ENCODE results near the gene IFIH1.

The IFIH1 gene

GRCh38 chr2:162308747-162309503 is 9.6 kb downstream of the IFIH1 start:
- no peak for DNase-seq

- no peak for DNase-seq
Observed at GRCh38 chr2:162305901-162306300, 12.6 kb downstream of the IFIH1 start.

- DNase-seq: no peak
Observed at GRCh38 chr2:162301877-162302276, 16.6 kb downstream of the IFIH1 start.

GRCh38 chr2:162301151-162301804 is 17.2 kb downstream of the IFIH1 start:
- DNase-seq: no peak

DNA sequence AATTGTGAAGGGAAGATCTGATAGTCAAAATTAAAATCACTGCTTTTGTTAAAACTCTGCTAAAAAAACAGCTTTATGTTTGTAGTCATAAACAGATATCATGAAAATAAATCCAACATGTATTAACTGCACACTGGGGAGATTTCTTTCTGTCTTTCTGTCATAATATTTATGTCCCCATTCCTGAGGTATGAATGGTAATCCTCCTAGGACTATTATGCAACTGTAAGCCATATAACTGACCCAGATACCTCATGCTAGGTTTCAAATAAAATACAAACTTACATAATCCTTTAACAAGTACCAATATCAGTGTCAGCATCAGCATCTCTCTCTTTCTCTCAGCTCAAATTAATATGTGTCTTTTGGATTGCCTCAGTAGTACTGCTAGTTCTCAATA is 18.2 kb downstream of the IFIH1 start:
- no peak for DNase-seq

- DNase-seq: no peak
Observed at GRCh38 chr2:162298669-162299335, 19.7 kb downstream of the IFIH1 start.

DNA sequence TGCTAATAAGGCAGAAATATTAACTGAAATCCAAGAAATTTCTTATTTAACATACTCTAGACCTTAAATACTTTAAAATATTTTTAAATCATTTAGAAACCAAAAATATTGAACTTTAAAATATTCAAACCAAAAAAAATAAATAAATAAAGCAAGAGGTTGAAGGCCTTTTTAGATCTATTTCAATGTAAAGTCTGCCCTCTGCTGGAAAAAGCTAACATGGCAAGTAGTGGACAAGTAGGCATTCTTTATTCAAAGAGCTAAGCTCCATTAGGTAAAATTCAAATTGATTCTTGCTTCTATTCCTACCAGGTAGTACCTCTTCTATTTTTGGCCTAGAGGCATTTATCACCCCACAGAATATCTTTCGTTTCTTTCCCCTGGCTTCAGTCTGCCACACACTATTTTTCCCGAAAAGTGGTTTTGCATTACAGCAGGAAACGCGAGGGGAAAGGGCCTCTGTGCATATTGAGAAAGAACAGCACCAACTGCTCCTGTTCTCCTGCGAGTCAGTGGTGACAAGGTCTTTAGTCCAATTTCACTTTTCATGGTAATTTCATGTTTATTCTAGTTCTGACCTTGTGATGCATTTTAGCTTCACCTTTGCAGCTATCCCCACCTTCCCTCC is 20.4 kb downstream of the IFIH1 start:
- DNase-seq: no peak

GRCh38 chr2:162295009-162295408 is 23.5 kb downstream of the IFIH1 start:
- no peak for DNase-seq

DNA sequence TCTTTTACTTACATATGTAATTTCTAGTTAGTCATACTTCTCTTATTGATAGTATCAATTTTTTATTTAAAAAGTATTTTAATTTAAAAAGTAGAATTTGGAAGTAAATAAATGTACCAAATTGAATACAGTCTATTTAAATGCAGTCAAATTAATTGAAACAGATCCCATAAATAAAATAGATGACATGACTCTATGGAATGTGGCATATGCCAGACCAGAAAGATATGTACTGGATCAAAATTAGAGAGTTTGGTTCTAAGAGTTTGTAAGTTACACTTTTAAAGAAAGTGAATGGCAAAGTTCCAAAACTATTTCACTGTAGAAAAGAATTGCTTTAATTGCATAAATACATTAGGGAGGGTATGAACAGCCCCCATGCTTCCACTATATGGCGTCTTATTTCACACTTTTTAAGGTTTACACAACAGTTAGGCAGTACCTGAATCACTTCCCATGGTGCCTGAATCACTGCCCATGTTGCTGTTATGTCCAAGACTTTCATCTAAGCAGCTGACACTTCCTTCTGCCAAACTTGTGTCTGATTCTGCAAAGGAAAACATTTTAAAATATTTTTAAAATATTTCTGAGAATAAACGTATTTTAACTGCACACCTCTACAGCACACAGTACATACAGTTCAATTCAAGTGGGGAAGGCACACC is 25.2 kb downstream of the IFIH1 start:
- DNase-seq: no peak

DNA sequence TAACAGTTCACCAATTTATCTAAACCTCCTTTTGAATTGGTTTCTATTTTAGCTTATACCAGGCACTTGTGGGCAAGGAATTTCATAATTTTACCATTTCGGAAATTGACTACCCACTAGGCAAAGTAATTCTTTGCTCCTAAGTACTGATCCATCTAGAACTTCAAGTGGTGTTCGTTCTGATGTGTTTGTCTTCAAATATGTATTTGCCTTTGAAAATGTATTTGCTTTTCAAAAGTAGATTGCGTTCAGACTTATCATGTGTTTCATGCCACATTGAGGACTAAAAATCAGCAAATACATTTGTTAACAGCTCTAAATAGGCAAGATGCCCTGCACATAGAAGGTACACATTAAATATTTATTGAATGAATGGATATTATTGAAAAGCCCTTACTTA is 26.7 kb downstream of the IFIH1 start:
- no peak for DNase-seq

DNA sequence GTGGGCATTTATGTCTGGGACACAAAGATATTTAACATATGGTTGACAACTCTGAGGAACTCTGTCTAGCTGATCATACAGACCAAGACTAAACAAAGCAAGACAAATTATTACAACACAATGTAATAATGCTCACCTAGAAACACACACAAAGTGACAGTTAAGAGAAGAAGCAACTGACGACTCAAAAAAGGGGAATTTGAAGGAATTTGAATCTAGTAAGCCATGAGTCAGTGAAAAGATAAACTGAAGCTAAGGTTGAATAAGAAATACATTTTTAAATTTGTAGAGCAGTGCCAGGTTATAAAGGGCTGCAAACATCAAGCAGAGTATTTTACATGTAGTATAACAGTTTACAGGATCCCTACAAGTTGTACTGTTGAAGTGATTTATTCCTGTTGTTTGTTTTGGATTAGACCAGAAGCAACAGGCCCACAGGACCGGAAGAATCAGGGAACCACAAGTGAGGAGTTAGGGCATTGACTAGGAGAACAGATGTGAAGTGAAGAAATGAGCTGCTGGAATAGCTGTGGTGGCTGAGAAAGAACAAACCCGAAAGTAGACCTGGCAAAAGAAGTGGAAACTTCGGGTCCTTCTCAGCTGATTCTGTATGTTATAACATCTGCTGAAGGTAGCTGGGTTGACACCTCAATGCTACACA is 35.6 kb downstream of the IFIH1 start:
- DNase-seq: no peak

DNA sequence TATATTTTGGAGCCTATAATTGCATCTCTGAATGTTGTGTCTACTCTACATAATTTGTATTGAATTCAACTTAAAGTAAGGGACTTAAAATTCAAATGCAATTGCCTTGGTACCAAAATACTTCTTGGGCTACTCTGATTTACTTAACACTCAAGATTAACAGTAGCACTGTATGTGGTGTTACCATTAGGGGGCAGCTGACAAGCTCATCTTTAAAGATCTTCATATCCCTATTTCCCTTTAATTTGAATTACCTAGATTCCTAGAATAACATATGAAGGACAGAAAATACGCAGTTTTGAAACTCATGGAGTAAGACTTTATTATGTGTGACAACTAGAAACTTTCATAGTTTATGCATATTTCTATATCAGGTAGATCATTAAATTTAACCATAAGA is 37.8 kb downstream of the IFIH1 start:
- DNase-seq: no peak

- no peak for DNase-seq
Observed at GRCh38 chr2:162277381-162277780, 41.1 kb downstream of the IFIH1 start.

DNA sequence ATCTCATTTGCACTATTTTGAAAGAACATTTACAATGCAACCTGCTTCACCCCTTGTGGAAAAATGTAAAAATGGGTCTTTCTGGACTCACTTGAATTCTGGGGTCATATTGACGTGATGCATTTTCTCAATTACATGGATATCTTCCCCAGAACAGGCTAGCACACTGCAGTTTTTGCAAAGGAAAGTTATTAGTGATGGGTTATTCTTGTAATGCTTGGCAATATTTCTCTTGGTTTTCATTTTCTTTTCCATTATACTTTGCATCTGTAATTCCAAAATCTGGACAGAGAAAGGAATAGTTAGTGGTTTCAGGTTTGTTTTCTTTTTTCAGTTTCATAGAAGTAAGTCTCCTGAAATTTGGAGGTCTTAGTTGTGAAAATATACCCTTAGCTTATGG is 50.5 kb downstream of the IFIH1 start:
- no peak for DNase-seq

- no peak for DNase-seq
Observed at GRCh38 chr2:162267496-162267895, 51.0 kb downstream of the IFIH1 start.

DNA sequence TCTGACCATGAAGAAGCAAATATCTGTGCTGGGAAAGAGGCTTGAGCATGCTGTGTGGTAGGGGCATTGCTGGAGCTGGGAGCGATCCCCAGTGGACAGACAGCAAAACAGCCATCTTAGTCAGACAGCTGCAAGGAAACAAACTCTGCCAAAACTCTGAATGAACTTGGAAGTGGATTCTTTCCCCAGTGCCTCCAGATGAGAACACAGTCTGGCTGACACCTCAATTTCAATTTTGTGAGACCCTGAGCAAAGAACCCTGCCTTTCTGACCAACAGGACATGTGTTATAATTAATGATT is 52.1 kb downstream of the IFIH1 start:
- DNase-seq: no peak

DNA sequence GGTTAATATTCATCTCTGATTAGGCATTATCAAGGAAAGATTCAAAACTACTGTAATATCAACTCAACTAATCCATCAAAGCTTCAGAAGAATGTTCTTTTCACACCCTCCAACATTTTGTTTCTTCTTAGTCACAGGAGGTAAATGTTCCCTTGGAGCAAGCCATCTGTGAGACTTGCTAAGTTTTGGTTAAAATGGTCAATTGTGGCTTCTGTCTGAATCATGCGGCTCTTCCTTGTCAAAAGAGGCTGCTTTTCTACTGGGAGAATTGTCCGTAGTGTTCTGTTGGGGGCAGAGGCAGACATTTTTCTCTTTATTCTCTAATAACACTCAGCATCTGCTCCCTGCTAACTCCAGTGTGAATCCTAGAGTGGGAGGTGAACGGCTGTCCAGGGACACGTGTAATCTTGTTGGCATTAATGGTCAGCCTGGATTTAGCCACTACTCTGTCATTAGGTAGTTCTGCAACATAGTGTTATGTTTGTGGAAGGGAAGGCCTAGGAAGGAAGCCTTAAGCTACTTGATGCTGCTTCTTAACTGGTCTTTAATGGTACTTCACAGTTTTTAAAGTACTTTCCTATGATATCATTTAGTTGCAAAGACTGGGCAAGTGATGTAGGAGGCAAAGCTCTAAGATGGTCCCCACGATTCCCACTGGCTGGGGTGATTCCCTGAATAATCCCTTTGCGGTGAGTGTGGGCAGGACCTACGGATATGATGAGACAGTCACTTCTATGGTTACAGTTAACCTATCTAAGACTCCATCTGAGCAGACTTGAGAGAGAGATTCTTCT is 52.6 kb downstream of the IFIH1 start:
- DNase-seq: no peak

DNA sequence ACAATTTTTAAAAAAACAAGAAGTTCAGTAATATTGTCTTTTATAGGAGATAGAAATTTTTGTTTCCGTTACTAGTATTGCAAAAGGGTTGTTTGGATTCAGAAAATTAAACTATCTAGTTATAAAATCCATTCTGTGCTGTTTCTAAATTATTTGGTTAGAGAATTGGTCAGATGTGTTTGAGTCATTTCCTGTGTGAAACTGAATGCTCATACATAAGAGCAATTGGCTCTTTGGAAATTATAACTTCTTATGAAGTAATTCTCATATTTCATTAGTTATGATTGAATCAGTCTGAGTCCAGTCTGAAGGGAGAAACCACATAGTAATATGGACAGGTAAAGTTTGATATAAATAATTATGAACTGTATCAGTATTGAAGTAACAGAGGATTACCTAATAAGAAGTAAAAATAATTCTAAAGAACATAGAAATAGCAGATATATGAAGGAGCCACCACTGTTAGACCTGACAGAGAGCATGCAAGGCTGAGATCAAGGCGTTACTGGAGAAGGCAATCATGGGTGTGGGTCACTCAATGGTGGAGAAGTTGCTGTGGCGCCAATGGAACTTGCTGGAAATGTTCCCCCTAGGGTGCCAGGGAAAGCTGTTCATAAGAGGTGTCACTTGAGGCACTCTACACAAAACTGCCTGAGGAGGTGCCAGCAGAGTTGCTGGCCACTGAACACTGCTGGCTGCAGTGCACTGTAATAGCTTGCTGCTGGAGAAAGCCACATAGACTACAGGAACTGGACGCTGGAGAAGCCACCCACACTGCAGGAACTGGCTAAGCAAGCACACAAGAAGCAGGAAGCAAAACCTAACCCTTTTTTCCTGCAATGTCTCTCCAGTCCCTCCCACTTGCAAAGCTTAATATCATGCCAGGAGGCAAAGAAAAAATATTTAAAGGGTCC is 57.2 kb downstream of the IFIH1 start:
- no peak for DNase-seq

DNA sequence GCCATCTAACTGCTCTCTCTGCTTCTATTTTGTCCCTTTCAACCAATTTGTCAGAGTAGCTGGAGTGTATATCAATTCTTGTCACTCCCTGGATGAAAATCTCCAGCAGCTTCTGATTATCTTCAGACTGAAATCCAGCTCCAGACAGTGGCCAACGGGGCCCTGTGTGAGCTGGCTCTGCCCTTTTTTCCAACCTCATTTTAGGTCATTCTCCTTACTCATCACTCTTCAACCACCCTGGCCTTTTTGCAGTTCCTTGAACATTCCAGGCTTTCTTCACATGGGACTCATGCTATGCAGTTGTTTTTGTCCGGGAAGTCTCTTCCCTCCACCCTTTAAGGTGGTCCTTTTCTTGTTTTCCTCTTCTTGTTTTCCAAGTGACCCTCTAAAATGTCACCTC is 59.8 kb downstream of the IFIH1 start:
- no peak for DNase-seq

DNA sequence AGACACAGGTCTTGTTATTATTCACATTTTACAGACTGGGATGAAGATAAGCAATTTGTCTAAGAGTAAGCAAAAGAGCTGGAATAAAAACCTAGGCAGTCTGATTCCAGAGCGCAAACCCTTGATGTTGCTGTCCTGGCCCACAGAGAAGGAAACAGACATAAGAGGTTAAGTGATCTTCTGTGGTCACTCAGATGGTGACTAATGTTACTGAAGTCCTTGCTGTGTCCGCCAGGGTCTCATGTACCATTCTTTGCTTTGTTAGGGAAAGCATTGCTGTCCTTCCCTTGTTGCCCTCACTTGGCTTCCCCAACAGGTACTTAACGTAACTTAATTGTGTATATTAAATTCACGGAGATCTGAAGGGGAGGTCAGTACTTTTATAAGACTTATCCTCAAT is 60.3 kb downstream of the IFIH1 start:
- DNase-seq: no peak

GRCh38 chr2:162257425-162257824 is 61.1 kb downstream of the IFIH1 start:
- no peak for DNase-seq

Measured in NCI-H1417 treated with DMSO at 0.1 percent for 48 hours (cell line).